GM23338 (cell line): ENCODE results near the gene COL20A1. TPM values are rescaled to one million over a fixed set of nuclear protein-coding genes. Genes with fewer than 3 reads are reported as not detected.

Source experiments
- ATAC-seq: fragments of 200-7000 bp; cut with Tn5 transposase; 3 replicates; pipeline ENCODE4 v1.9.1; 2020
- DNase-seq: peaks from one replicate; pipeline ENCODE4 v3.0.0-alpha.2; 2015; ENCODE audit warnings: low spot score
- H2AFZ ChIP-seq: fragments of 200-600 bp; sonication (generic); 2 replicates; pipeline ENCODE4 v1.8.0; 2016; ENCODE audit warnings: antibody characterized with exemption, mild to moderate bottlenecking, moderate library complexity
- H3F3A ChIP-seq: fragments of 200-600 bp; sonication (generic); replicated peaks from 2 replicates; pipeline ENCODE4 v1.8.0; 2017; ENCODE audit warnings: antibody characterized with exemption, mixed run types, low read depth
- H3K27ac ChIP-seq: fragments of 200-600 bp; sonication (generic); 2 replicates; pipeline ENCODE4 v1.6.1; 2016; ENCODE audit warnings: low read depth
- H3K27me3 ChIP-seq: fragments of 200-600 bp; sonication (generic); 2 replicates; pipeline ENCODE4 v1.8.0; 2016; ENCODE audit warnings: mild to moderate bottlenecking, mixed run types, moderate library complexity; ENCODE audit not compliant: insufficient read depth
- H3K36me3 ChIP-seq: fragments of 200-600 bp; sonication (generic); 2 replicates; pipeline ENCODE4 v1.8.0; 2016; ENCODE audit warnings: mild to moderate bottlenecking; ENCODE audit not compliant: insufficient read depth
- H3K4me1 ChIP-seq: fragments of 200-600 bp; sonication (generic); 2 replicates; pipeline ENCODE4 v1.8.0; 2016; ENCODE audit warnings: mild to moderate bottlenecking, moderate library complexity; ENCODE audit not compliant: insufficient read depth
- H3K4me2 ChIP-seq: fragments of 200-600 bp; sonication (generic); 2 replicates; pipeline ENCODE4 v1.7.1; 2017; ENCODE audit warnings: mixed run types
- H3K4me3 ChIP-seq: fragments of 200-600 bp; sonication (generic); 2 replicates; pipeline ENCODE4 v1.6.1; 2016; ENCODE audit warnings: mixed run types
- H3K79me2 ChIP-seq: fragments of 200-600 bp; sonication (generic); replicated peaks from 2 replicates; pipeline ENCODE4 v1.8.0; 2017; ENCODE audit warnings: mild to moderate bottlenecking; ENCODE audit not compliant: insufficient read depth
- H3K9me2 ChIP-seq: fragments of 200-600 bp; sonication (generic); 2 replicates; pipeline ENCODE4 v1.8.0; 2017; ENCODE audit not compliant: insufficient read depth
- H4K20me1 ChIP-seq: fragments of 200-600 bp; sonication (generic); replicated peaks from 2 replicates; pipeline ENCODE4 v1.8.0; 2017; ENCODE audit warnings: mild to moderate bottlenecking; ENCODE audit not compliant: insufficient read depth
- H3K27ac Mint-ChIP-seq: 2 replicates; pipeline ENCODE4 v1.8.0; 2020; ENCODE audit warnings: inconsistent platforms, mild to moderate bottlenecking, moderate library complexity, mixed read lengths
- H3K27me3 Mint-ChIP-seq: 3 replicates; pipeline ENCODE4 v1.8.0; 2022; ENCODE audit warnings: low read depth, mild to moderate bottlenecking, moderate library complexity, mixed read lengths, inconsistent platforms; ENCODE audit not compliant: insufficient read depth, poor library complexity
- H3K36me3 Mint-ChIP-seq: 3 replicates; pipeline ENCODE4 v1.8.0; 2021; ENCODE audit warnings: low read depth, mild to moderate bottlenecking, inconsistent platforms, moderate library complexity, mixed read lengths
- H3K4me1 Mint-ChIP-seq: 3 replicates; pipeline ENCODE4 v1.8.0; 2020; ENCODE audit warnings: mild to moderate bottlenecking, inconsistent platforms, mixed read lengths
- H3K4me3 Mint-ChIP-seq: 3 replicates; pipeline ENCODE4 v1.8.0; 2021; ENCODE audit warnings: moderate library complexity, mild to moderate bottlenecking, inconsistent platforms, mixed read lengths
- H3K9me3 Mint-ChIP-seq: 3 replicates; pipeline ENCODE4 v1.8.0; 2020; ENCODE audit warnings: moderate library complexity, mild to moderate bottlenecking, inconsistent platforms, mixed read lengths
- JUNB ChIP-seq: IDR thresholded peaks from one replicate; pipeline ENCODE4 v1.6.1; 2016; ENCODE audit warnings: antibody characterized with exemption; ENCODE audit not compliant: unreplicated experiment
- NANOG ChIP-seq: IDR thresholded peaks from 2 replicates; pipeline ENCODE4 v1.6.1; 2016; ENCODE audit warnings: antibody characterized with exemption, borderline replicate concordance
- POLR2AphosphoS5 ChIP-seq: IDR thresholded peaks from 2 replicates; pipeline ENCODE4 v1.6.1; 2016; ENCODE audit warnings: antibody characterized with exemption, low read depth
- polyA plus RNA-seq: library from polyadenylated mRNA; unstranded; fragments of >200 nt; fragmentation: Nextera tagmentation; extraction: Ambion mirVana; gene quantifications from 2 replicates; pipeline ENCODE4 v1.2.1, GENCODE V29; 2016
- total RNA-seq: library from RNA; depleted of rRNA; stranded (reverse); fragments of >200 nt; shearing (Covaris generic); gene quantifications from 2 replicates; pipeline ENCODE4 v1.2.3, GENCODE V29; 2014
- TF ChIP-seq, protein P1 (sequence below): IDR thresholded peaks from one replicate; pipeline ENCODE4 v1.6.1; 2018; ENCODE audit warnings: antibody characterized with exemption; ENCODE audit not compliant: unreplicated experiment

COL20A1 gene
- total and polyA plus RNA-seq, 2 experiments from 2014 or later, result 0.28 to 0.79 TPM

DNA sequence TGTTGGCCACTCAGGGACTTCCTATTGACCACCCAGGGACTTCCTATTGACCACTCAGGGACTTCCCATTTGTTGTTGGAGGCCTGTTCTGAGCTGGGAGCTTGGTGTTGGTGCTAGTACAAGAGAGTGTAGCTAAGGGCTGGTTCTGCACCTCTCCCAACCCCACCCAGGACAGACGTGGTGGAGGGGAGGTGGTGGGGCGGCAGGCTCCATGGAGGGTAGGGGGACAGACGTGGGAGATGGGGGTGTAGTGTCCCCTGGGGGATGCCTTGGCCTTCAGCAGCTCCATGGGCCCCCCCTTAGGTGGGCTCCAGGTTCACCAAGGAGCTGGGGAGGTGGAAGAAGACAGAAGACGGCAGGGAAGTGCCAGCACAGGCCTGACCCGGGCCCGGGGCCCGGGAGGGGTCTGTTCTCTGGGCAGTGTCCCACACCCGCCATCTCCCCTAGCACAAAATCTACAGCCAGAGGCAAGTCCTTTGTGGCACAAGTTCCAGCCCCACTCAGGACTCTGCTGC lies 34.3 kb downstream of the COL20A1 start:
- H4K20me1 ChIP-seq, result no peaks in the 10 kb centered on the region
- no peak overlapping the region for H3K4me2 ChIP-seq
- H3K4me3 ChIP-seq, result no peak overlapping the region
- H3K27me3 ChIP-seq, result no peaks in the 10 kb centered on the region
- TF ChIP-seq NANOG, result no peak
- TF ChIP-seq, protein P1, sequence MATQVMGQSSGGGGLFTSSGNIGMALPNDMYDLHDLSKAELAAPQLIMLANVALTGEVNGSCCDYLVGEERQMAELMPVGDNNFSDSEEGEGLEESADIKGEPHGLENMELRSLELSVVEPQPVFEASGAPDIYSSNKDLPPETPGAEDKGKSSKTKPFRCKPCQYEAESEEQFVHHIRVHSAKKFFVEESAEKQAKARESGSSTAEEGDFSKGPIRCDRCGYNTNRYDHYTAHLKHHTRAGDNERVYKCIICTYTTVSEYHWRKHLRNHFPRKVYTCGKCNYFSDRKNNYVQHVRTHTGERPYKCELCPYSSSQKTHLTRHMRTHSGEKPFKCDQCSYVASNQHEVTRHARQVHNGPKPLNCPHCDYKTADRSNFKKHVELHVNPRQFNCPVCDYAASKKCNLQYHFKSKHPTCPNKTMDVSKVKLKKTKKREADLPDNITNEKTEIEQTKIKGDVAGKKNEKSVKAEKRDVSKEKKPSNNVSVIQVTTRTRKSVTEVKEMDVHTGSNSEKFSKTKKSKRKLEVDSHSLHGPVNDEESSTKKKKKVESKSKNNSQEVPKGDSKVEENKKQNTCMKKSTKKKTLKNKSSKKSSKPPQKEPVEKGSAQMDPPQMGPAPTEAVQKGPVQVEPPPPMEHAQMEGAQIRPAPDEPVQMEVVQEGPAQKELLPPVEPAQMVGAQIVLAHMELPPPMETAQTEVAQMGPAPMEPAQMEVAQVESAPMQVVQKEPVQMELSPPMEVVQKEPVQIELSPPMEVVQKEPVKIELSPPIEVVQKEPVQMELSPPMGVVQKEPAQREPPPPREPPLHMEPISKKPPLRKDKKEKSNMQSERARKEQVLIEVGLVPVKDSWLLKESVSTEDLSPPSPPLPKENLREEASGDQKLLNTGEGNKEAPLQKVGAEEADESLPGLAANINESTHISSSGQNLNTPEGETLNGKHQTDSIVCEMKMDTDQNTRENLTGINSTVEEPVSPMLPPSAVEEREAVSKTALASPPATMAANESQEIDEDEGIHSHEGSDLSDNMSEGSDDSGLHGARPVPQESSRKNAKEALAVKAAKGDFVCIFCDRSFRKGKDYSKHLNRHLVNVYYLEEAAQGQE, result no peak
- no peak for TF ChIP-seq JUNB
- H3K9me2 ChIP-seq, result no peaks in the 10 kb centered on the region
- no peak overlapping the region for H3K4me3 Mint-ChIP-seq
- no peaks in the 10 kb centered on the region for H3K36me3 ChIP-seq
- no peak overlapping the region for H3K27ac ChIP-seq
- H3F3A ChIP-seq, result no peaks in the 10 kb centered on the region
- no peaks in the 10 kb centered on the region for H3K79me2 ChIP-seq
- H2AFZ ChIP-seq, result no peak overlapping the region
- no peaks in the 10 kb centered on the region; the same call in 1 of the 2 replicates for H3K4me1 ChIP-seq
- H3K9me3 Mint-ChIP-seq, result peaks cover 9% of the 10 kb centered on the region
- ATAC-seq, result no peak
- peaks cover 9% of the 10 kb centered on the region for H3K36me3 Mint-ChIP-seq
- peaks cover 15% of the 10 kb centered on the region for H3K27me3 Mint-ChIP-seq
- no peak for DNase-seq
- no peak overlapping the region for H3K27ac Mint-ChIP-seq
- H3K4me1 Mint-ChIP-seq, result peaks cover 8% of the 10 kb centered on the region

DNA sequence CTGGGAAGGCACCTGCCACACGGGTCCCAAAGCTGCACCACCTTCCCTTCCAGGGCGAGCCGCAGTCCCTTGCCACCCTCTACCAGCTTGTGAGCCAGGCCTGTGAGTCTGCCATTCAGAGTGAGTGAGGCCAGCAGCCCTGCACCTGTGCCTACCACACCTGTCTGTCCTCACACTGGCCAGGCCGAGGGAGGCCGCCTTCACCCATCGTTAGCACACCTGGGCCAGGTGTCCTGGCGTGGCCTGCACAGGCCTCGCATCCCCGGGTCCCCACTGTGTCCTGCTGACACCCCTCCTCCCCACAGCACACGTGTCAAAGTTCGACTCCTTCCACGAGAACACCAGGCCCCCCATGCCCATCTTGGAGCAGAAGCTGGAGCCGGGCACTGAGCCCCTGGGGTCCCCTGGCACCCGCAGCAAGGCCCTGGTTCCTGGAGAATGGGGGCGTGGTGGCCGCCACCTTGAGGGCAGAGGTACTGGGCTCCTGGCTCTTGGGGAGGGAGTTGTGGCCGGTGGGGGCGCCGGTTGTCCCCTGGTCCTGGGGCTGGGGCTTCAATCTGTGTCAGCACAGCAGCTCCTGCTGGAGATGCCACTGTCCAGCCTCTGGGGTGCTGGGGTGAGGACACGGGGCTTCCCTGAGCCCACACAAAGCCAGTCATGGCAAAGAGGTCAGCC lies 35.2 kb downstream of the COL20A1 start:
- H3K27ac ChIP-seq, result no peak overlapping the region
- peak; percentile 25 for ATAC-seq
- peaks cover 5% of the 10 kb centered on the region for H3K4me1 Mint-ChIP-seq
- no peaks in the 10 kb centered on the region for H3K9me2 ChIP-seq
- DNase-seq, result no peak
- peaks cover 9% of the 10 kb centered on the region for H3K9me3 Mint-ChIP-seq
- no peaks in the 10 kb centered on the region for H3K36me3 ChIP-seq
- no peak overlapping the region for H3K4me3 Mint-ChIP-seq
- no peaks in the 10 kb centered on the region for H3K27me3 ChIP-seq
- no peak overlapping the region for H2AFZ ChIP-seq
- H3K27me3 Mint-ChIP-seq, result peaks cover 13% of the 10 kb centered on the region
- H3F3A ChIP-seq, result no peaks in the 10 kb centered on the region
- H3K79me2 ChIP-seq, result no peaks in the 10 kb centered on the region
- no peak overlapping the region for H3K27ac Mint-ChIP-seq
- H3K4me3 ChIP-seq, result no peak overlapping the region
- peaks cover 9% of the 10 kb centered on the region for H3K36me3 Mint-ChIP-seq
- no peaks in the 10 kb centered on the region for H4K20me1 ChIP-seq
- TF ChIP-seq, protein P1, result peak; percentile 10
- TF ChIP-seq POLR2AphosphoS5, result no peak
- H3K4me1 ChIP-seq, result no peaks in the 10 kb centered on the region; the same call in 1 of the 2 replicates
- no peak overlapping the region for H3K4me2 ChIP-seq
